ENCODE results near the gene ARAP1.

The ARAP1 gene

DNA sequence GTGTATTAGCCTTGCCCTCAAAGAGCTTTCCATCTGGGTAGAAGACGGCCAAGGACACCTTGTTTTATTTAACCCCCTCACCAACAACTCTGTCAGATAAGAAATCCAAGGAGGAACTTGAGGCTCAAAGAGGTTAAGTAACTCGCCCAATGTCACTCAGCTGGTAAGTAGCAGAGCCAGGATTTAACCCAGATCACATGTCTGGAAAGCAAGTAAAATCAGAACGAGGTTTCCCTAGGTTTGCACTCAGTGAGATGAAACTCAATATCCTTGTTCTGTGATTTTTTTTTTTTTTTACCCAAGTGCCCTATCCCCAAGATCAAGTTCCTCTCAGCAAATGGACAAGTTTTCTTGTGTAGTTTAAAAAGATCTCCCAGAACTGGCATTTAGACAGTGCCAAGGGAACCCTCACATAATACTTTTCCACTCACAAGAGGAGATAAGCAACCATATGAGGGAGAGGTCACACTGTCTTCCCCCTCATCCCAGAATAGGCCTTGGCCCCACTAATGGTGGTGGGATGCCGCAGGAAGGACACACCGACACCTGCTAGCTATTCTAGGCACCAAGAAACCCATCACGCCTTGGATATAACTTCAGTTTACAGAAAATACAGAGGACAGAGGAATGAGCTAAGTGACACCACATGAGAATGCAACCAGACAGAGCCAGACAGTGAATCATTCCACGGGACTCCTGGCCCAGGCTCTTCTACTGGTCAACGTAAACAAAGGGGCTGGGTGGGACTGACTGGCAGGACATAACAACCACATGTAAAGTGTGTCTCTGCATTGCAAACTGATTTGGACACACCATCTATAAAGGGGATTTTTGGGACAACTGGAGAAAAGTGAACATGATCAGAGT, 8.6 kb upstream of the ARAP1 start:
- DNase-seq = no peak

DNA sequence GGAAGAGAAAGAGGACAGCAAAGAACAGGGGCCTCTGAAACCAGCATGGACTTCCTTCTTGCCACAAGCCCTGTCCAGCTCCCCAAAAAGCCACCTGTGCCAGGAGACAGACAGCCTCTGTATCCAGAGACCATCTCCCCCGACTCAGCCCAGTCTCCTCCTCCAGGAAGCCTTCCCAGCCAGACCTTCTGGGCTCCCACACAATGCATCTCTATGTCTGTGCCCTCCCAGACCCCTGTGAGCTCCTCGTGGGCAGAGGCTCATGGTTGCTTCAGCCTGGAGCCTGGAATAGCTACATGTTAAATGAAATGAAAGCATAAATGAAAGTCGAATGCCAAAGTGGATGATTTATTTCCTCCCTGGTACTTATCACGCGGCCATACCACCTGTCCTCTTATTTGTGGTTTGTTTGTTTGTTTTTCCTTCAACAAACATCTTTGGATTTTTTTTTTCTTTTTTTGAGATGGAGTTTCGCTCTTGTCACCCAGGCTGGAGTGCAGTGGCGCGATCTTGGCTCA, 7.3 kb upstream of the ARAP1 start:
- DNase-seq = no peak

DNA sequence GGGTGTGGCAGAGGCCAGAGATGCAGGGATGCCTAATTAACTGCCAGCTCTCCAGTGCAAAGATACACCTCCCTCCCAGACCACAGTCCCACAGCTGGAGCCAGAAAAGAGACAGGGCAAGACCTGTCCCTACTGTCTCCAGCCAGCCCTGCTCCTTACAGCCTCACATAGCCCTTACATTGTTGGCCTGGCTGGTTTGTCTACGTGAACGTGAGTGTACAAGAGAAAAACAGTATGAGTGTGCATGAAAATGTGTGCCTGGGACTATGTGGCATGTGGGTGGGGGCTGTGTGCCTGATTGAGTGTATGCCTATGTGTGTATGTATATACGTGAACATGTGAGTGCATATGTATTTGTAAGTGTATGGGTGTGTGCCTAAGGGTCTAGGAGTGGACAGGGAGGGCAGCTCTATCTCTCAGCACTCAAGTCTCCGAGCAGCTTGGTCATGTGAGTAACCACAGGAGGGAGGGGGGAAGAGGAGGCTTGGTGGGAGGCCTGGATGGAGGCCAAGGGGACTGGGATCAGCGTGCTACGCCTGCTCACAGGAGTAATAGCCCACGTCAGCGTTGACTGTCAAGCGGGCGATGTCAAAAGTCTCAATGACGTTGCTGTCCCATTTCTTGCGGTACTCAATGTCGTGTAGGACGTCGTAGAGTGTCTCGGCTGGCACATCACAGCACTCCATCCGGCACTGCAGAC, 6.6 kb upstream of the ARAP1 start:
- no peak for DNase-seq

DNA sequence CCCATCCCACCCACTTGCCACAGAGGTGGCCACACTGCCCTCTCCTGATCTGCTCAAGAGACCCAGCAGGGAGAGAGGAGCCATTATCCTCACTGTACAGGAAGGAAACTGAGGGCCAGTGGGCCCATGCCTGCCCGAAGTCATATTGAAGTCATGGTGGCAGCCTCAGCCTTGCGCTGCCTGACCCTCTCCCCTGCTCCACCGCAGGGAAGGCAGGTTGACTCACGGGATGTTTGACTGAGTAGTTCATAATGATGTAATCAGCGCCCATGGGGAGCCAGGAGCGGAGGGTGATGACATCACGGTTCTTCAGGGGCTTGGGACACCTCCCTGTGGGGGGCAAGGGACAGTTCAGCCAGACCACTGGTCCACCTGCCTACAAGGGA, 6.1 kb upstream of the ARAP1 start:
- no peak for DNase-seq

DNA sequence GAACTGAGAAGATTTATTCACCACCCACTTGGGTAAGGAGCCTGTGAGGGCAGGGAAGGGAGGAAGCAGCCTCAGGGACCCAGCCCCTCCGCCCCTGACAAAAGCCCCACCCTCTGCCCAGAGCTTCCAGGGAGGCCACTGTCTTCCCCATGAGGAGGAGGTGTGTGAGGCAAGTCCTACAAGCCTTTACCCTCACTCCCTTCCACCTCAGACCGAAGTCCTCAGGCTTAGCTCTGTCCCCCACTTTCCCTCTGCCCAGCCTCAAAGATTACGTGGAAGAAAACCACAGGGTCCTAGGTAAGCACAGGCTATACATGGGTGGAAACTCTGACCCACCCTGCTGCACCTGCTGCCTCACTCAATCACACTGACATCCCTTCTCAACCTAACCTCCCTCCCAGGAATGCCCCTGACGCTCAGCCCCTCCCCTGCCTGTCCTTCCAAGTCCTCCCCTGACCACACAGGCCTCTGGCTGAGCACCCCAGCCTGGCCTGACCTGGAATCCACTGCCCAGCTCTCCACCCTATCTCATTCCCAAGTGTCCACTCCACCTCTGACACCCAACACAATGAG, 3.6 kb upstream of the ARAP1 start:
- no peak for DNase-seq

DNA sequence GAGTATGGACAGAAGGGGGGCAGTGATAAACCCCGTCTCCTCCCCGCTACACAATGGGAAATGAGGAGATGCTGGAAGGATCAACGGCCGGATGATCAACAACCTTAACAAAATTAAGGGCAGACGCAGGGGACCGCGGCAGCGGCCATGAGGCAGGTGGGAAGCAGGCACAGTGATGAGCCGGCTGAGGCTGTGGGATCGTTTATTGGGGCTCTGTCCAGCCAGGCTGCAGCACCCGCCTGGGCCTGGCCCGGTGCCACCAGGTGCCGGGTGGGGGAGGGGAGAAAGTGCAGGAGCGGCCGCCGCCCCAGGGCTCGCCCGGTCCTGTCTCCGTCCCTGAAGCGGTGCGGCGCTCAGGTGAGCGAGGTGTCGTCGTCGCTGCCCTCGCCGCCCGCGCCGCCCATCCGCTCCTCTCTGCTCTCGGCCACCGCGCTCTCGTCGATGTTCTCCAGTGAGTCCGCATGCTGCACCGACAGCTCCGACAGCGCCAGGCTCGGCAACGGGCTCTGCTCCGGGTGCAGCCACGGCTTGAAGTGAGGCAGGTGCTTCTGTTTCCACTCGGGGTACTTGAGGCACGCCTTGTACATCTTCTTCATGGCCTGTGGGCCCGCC, 2.4 kb upstream of the ARAP1 start:
- no peak for DNase-seq

DNA sequence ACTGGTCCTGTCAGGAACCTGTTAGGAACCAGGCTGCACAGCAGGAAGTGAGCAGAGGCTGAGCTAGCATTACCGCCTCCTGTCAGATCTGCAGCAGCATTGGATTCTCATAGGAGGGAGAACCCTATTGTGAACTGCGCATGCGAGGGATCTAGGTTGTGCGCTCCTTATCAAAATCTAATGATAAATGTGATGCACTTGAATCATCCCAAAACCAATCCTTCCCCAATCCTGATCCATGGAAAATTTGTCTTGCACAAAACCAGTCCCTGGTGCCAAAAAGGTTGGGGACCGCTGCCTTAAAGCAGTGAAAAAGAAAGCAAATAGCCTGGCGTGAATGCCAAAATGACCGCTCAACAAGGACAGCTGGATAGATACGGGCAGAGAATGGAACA, 1.9 kb upstream of the ARAP1 start:
- DNase-seq = no peak

DNA sequence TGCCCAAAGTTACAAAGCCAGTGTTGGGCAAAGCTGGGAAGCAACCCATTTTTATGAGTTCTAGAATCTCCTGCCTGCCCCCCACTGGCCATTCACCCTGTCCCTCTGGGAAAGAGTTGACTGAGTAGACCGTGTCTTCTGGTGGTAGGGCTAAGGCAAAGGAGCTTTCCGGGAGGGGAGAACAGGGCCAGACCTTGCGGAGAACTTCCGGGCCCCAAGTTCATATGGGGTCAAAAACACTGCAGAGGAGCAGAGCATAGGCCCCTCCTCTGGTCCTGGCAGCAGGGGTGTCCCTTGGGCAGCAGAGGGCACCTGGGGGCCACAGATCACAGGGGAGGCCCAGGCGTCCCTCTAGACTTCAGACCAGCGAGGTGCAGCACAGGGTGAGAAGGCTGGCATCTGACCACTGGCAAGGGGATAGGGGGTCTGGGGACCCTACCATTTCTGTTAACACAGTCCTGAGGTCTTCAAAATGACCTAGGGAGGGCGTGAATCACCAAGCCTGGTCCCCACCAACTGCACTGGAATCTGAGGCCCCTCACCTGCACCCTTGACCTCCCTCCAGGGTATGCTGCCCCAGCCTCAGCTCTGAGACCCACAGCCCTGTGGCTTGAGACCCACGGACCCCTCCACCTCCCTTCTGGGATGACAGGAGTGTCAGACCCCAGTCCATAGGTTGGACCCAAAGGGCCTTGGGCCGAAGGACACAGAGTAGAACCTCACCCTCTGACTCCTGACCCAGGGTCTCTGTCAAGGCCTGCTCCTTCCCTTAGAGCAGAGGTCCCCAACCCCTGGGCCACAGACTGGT, 1.3 kb upstream of the ARAP1 start:
- DNase-seq = no peak

DNA sequence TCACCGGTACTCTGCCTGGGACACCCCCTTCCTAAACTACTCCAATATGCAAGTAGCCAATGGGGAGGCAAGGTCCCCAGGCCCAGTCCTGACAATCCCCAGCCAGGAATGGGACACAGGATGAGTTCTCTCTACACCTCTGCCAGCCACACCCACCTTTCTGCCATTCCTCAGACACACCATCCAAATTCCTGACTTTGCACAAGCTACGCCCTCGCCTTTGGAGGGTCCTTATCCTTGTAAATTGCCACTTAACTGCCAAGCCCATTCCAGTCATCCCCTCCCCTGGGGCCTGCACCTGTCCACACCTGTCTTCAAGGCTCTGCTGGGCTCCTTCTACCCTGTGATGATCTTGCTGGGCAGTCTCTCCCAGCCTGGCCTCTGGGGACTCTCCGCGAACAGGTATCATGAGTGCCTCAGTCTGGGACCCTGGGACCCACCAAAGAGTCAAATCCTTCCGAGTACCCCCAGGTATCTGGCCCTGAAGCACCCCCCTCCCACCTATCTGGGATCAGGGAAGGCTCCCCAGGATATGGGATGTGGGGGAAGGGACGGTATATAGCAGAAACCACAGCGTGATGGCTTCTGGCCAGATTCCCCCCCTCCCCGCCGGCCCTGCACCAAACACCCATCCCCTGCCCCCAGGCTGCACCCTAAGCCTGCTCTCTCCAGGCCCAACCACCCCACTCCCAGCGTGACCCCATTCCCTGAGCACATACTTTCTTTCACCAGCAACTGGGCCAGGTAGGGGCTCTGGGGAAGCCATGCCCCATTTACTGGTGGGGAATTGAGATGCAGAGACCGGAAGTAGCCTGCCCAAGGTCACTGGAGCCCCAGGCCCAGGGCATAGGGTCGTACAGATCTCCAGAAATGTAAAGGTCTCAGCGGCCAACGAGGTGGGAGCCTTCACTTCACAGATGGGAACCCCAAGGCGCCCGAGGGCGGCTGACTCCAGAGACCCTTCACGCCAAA, 806 bp downstream of the ARAP1 start:
- no peak for DNase-seq

DNA sequence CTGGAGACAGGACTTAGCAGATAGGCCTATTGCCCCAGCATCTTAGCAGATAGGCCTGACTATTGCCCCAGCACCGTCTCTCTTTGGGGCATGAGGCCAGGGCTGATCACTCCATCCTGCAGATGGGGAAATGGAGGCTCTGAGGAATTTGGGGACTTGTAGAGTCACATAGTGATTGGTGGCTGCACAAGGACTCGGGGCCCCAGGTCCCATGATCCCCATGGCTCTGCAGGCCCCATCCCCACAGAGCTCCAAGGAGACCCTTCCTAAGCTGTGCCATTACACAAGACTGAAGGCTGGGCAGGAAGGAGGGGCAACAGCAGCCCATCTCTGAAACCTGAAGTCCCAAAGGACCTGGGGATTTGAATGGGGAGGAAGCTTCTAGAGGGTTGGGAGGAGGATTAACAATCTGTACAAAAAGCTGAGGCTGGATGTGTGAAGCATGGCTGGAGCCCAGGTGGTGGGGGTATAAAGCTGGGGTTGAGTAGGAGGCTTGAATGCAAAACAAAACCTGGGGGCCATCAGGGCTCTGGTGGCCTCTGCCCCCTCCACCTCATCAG, 1.6 kb downstream of the ARAP1 start:
- no peak for DNase-seq

DNA sequence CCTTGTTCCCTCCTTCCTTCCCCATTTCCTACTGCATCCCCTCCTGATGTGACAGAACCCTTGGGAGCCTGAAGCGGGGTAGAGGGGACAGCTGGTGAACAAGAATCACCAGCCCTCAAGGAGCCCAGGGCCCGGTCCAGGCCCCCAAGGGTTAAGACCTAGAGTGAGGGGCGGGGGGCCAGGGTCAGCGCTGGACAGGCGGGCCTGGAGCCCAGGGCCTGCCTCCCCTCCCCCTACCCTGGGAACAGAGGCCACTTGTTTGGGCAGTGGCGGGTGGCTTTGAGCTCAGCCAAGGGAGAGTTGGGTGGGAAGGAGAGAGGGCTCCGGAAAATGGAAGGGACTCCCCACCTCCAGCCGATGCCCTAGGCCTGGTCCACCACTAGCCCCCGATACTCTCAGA, 2.1 kb downstream of the ARAP1 start:
- DNase-seq = no peak

DNA sequence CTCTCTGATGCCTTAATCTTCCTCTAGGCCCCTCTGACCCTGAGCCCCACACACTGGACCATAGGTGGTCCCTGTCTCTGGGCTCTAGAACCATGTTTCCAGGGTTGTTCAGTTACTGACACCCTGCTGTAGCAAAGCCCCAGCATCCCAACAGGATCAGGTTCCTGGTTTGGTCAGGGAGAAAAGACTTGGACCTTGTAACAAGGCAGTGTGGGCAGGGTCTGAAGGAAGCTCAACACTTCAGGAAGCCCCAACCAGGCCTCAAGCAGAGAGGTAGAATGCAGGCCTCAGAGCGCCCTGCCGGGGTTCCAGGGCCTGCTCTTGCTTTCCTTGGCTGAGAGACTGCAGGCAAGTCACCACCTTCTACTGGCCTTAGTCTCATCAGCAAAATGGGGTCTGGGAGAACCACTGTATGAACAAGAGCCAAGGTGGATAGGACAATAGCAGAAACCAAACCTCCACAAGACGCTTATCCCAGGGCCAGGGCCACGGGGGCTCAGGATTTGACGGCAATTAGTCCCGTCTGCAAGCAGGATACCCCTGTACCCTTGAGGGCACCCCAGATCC, 4.8 kb downstream of the ARAP1 start:
- DNase-seq = no peak

DNA sequence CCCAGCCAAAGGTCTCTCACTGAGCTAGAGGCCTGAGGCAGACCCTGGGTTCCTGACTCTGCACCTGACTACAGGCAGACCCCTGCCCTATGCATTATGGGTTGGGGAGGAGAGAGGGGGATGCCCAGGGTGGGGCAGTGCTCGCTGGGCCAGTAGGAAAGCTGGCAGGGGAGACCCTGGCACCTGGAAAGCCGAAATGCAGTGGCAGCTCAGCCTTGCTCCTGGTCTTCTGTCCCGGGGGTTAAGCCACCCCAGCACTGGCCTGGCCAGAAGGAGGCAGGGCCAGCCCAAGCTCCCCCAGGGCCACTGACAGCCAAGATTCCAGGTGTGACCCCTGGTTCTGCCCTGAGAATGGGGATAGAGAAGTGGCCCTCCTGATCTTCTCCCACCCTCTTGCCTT, 5.4 kb downstream of the ARAP1 start:
- DNase-seq = no peak

DNA sequence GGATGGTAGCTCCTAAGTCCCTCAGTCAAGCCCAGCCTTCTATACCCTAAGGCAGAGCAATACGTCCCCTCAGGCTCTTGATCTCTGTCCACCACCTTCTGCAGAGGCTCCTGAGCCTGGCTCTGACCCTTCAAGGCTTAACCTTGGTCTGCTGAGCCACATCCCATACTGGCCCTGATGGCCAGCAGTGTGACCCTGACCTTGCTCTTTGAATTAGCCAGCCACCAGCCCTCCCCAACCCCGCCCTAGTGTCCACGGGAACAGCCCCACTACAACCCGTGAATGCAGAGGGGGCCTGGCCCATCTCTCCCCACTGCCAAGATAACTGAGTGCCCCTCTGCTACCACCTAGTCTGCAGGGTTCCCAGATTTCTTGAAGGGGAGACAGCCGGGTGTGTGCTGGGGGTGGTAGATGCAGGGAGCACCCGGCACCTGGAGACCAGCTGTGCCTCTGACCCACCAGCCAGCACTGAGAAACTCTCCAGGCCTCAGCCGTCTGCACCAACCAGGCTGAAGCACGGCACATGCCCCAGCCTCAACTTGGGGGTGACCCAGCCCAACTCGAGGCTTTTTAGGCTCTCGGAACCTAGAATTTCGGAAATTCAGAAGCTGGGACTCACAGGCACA, 6.2 kb downstream of the ARAP1 start:
- DNase-seq = no peak

DNA sequence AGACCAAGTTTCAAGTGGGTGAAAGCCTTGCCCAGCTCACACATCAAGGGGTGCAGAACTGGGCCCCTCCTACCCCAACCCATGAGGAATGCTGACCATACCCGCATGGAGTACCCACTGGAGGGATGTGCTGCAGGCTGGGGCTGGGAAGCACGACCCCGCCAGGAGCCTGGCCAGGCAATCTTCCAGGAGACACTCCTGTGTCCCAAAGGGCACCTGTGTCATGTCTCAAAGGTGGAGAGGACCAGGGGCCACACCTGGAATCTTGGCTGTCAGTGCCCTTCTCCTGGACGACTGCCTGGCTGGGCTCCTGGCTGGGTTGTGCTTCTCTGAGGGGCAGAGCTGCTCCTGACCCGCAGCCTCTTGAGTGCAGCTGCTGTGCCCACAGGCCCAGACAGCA, 6.7 kb downstream of the ARAP1 start:
- DNase-seq = no peak

DNA sequence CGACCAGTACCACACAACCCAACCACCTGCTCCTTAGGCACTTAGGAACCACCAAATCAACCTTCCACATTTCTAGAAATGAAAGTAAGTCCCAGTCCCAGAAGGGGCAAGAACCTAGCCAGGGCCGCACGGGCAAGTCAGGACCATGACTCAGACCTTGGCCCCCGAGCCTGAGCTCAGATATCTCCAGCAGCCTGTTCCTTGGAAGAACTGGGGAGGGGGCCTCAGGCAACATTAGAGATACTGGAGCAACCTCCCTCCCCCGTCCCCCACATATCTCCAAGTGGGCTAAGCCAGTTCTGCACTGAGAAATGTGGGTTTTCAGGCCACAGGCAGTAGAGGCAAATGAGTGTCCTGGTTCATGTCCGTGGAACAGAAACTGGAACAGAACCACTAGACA, 7.7 kb downstream of the ARAP1 start:
- DNase-seq = no peak

DNA sequence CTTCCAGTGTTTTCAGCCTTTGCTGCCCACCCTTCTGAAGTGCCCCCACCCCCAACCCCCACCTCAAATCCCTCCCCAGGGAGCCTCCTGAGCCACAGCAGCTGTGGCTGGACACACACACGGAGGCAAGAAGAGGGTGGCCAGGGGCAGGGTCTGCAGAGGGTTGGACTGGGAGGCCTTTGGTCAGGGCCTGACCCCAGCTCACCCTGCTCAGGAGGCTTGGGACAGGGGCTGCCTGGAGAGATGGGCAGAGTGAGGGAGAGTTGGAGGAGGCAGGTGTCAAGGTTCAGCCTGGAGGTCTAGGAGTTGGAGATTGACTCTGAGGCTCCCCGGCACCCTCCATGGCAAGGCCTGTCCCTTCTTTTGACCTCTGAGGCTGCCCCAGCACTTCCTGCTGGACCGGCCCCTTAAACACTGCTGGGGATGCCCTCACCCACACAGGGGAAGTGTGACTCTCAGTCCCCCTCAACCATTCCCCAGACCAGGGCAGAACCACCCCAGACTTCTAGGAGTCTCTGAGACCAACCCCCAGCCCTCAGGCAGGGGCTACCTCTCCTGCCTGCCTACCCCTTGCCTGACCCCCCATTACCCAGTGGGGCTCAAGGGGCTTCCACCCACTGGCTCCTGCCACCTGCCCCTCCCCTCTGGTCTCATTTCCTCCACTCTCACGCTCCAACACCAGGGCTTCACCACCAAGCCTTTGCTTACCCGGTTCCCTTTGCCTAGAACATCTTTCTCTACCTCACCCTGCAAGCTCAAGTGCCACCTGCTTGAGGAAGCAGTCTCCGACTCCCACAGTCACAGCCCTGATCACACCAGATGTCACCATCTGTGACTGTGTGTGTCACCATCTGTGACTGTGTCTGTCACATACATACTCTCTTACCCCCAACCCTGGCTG, 8.6 kb downstream of the ARAP1 start:
- DNase-seq = no peak

DNA sequence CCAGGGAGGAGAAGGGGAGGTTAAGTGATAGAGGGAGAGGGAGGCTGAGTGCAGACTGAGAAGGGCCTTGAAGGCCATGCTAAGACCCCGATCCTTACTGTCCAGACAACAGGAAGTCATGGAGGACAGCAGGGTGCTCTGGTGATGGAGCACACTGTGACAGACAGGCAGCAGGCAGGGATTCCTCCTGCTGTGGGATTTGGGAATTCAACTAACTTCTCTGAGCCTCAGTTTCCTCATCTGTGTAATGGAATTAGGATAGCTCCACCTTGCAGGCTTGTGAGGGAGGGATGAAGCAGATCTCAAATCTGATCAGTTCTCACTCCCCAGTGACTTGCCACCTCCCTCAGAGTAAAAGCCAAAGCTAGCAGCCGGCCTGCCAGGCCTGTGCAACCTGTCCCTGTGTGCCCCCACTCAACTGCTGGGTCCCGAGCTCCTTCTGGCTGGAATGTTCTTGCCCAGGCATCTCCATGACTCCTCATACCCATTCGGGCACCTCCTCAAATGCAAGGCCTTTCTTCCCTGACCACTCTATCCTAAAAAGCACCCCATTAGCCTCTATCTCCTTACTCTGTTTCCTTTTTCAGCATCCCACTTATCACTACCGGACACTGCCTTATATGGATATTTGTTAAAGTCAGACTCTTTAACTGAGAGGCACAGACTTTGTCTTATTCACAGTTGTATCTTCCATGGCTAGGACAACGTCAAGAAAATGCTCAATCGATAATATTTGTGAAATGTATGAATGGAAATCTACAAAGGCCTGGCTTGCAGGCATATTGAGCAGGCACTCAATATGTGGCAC, 9.5 kb downstream of the ARAP1 start:
- DNase-seq = no peak
